ENCODE data around the gene UNC5C. TPM values are rescaled to one million over a fixed set of nuclear protein-coding genes. Genes with fewer than 3 reads are reported as not detected.

The UNC5C gene
- total RNA-seq, 1 experiment from 2014 or later: 1.0 TPM

- Mint-ChIP-seq H3K27me3 (ENCODE audit: low read depth) (no peaks in the 10 kb centered on the region), H3K4me3 (no peak overlapping the region), H3K4me1 (peaks cover 5% of the 10 kb centered on the region; the same call in 1 of the 2 replicates), H3K9me3 (no peaks in the 10 kb centered on the region), H3K36me3 (no peaks in the 10 kb centered on the region), H3K27ac (no peak overlapping the region)
- no peak for ATAC-seq
- TF ChIP-seq, protein P1, sequence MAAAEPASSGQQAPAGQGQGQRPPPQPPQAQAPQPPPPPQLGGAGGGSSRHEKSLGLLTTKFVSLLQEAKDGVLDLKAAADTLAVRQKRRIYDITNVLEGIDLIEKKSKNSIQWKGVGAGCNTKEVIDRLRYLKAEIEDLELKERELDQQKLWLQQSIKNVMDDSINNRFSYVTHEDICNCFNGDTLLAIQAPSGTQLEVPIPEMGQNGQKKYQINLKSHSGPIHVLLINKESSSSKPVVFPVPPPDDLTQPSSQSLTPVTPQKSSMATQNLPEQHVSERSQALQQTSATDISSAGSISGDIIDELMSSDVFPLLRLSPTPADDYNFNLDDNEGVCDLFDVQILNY (CRISPR knock-in tag; IDR thresholded peaks at IDR 0.05): no peak
- TF ChIP-seq HMGA2 (CRISPR knock-in tag; IDR thresholded peaks at IDR 0.05): peak; percentile 98
- DNase-seq (ENCODE audit: low spot score): no peak
- CTCF ChIA-PET: no interaction called here
- POLR2A ChIA-PET: no interaction called here
Measured at GRCh38 chr4:95533254-95533653, 15.5 kb downstream of the UNC5C start.

DNA sequence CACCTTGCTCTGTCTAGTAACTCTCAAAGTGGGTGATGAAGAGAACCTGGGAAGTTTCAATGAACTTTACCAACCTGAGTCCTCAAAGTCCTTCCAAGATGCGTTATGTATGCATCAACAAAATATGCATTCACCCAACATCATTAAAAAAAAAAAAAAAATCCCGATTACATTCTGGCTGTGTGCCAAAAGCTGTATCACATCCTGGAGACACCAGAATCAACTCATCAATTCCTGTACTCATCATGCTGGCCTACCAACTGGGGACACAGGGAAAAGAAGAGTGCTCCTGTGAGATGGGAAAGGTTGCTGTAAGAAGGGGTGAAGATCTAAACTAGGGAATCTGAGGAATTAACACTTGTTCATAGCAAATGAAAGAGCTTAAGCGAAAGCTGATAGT lies 16.5 kb downstream of the UNC5C start:
- ChIA-PET CTCF (no interaction called here), POLR2A (interaction anchor here (1.0 kb wide), 1 partner anchor 14 kb away, joined by 7 read pairs; no protein-coding TSS in a partner anchor)
- peaks cover 6% of the 10 kb centered on the region; the same call in 1 of the 2 replicates for H3K4me1 Mint-ChIP-seq
- no peaks in the 10 kb centered on the region for H3K36me3 Mint-ChIP-seq
- no peaks in the 10 kb centered on the region for H3K27me3 Mint-ChIP-seq (ENCODE audit: low read depth)
- H3K27ac Mint-ChIP-seq: no peak overlapping the region
- H3K4me3 Mint-ChIP-seq: no peak overlapping the region
- H3K9me3 Mint-ChIP-seq: no peaks in the 10 kb centered on the region
- ATAC-seq (no peak), DNase-seq (ENCODE audit: low spot score) (no peak)
- TF ChIP-seq, protein P2, sequence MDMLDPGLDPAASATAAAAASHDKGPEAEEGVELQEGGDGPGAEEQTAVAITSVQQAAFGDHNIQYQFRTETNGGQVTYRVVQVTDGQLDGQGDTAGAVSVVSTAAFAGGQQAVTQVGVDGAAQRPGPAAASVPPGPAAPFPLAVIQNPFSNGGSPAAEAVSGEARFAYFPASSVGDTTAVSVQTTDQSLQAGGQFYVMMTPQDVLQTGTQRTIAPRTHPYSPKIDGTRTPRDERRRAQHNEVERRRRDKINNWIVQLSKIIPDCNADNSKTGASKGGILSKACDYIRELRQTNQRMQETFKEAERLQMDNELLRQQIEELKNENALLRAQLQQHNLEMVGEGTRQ (CRISPR knock-in tag; IDR thresholded peaks at IDR 0.05): no peak
- TF ChIP-seq ZBTB43 (CRISPR knock-in tag; IDR thresholded peaks at IDR 0.05): no peak
- no peak for TF ChIP-seq ZNF232 (CRISPR knock-in tag; IDR thresholded peaks at IDR 0.05)
- no peak for TF ChIP-seq GRHL2 (CRISPR knock-in tag; IDR thresholded peaks at IDR 0.05; ENCODE audit: insufficient replicate concordance, severe bottlenecking)
- no peak for TF ChIP-seq ATF6 (CRISPR knock-in tag; IDR thresholded peaks at IDR 0.05)
- TF ChIP-seq NR1H2 (CRISPR knock-in tag; IDR thresholded peaks at IDR 0.05): no peak

DNA sequence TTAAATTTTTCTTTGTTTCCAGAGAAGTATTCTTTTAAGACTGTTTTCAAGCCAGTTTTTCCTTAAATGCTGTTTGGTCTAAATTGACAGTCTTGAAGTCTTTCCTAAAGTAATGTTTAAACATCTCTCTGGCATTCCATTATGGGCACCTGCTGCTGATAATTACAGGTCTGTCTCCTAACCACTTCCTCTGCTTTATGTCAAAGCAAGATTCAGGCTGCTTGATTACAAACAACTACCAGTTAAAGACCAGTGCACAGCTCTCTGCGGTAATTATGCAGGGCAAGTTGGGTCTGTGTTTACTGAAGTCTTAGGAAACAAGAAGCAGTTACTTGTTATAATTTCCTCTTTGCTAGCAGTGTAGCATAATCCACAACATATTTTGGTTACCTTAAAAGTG lies 17.6 kb downstream of the UNC5C start:
- POLR2A ChIA-PET: no interaction called here
- no peaks in the 10 kb centered on the region for H3K27me3 Mint-ChIP-seq (ENCODE audit: low read depth)
- H3K27ac Mint-ChIP-seq: no peak overlapping the region
- no peaks in the 10 kb centered on the region for H3K9me3 Mint-ChIP-seq
- H3K36me3 Mint-ChIP-seq: no peaks in the 10 kb centered on the region
- ATAC-seq: no peak
- CTCF ChIA-PET: no interaction called here
- no peak overlapping the region for H3K4me3 Mint-ChIP-seq
- peaks cover 6% of the 10 kb centered on the region; the same call in 1 of the 2 replicates for H3K4me1 Mint-ChIP-seq
- no peak for DNase-seq (ENCODE audit: low spot score)
- TF ChIP-seq GABPB1 (CRISPR knock-in tag; IDR thresholded peaks at IDR 0.05): no peak
- TF ChIP-seq IRF2 (CRISPR knock-in tag; IDR thresholded peaks at IDR 0.05; ENCODE audit: borderline replicate concordance, low read depth): no peak
- no peak for TF ChIP-seq CBFB (CRISPR knock-in tag; IDR thresholded peaks at IDR 0.05; ENCODE audit: low read depth)
- TF ChIP-seq JUN (CRISPR knock-in tag; IDR thresholded peaks at IDR 0.05): no peak
- no peak for TF ChIP-seq STAT6 (CRISPR knock-in tag; conservative IDR thresholded peaks at IDR 0.05; ENCODE audit: low read depth)
- no peak for TF ChIP-seq NR2C2 (CRISPR knock-in tag; IDR thresholded peaks at IDR 0.05)
- no peak for TF ChIP-seq ERG (CRISPR knock-in tag; IDR thresholded peaks at IDR 0.05)
- TF ChIP-seq, protein P3, sequence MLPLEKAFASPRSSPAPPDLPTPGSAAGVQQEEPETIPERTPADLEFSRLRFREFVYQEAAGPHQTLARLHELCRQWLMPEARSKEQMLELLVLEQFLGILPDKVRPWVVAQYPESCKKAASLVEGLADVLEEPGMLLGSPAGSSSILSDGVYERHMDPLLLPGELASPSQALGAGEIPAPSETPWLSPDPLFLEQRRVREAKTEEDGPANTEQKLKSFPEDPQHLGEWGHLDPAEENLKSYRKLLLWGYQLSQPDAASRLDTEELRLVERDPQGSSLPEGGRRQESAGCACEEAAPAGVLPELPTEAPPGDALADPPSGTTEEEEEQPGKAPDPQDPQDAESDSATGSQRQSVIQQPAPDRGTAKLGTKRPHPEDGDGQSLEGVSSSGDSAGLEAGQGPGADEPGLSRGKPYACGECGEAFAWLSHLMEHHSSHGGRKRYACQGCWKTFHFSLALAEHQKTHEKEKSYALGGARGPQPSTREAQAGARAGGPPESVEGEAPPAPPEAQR (CRISPR knock-in tag; IDR thresholded peaks at IDR 0.05): no peak
- no peak for TF ChIP-seq KAT7 (CRISPR knock-in tag; IDR thresholded peaks at IDR 0.05; ENCODE audit: borderline replicate concordance)
- no peak for TF ChIP-seq ZNF121 (CRISPR knock-in tag; IDR thresholded peaks at IDR 0.05)
- TF ChIP-seq, protein P4, sequence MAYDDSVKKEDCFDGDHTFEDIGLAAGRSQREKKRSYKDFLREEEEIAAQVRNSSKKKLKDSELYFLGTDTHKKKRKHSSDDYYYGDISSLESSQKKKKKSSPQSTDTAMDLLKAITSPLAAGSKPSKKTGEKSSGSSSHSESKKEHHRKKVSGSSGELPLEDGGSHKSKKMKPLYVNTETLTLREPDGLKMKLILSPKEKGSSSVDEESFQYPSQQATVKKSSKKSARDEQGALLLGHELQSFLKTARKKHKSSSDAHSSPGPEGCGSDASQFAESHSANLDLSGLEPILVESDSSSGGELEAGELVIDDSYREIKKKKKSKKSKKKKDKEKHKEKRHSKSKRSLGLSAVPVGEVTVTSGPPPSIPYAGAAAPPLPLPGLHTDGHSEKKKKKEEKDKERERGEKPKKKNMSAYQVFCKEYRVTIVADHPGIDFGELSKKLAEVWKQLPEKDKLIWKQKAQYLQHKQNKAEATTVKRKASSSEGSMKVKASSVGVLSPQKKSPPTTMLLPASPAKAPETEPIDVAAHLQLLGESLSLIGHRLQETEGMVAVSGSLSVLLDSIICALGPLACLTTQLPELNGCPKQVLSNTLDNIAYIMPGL (CRISPR knock-in tag; IDR thresholded peaks at IDR 0.05): no peak
- no peak for TF ChIP-seq GRHL2 (CRISPR knock-in tag; IDR thresholded peaks at IDR 0.05; ENCODE audit: insufficient replicate concordance, severe bottlenecking)
